OCI-LY7 (cell line): ENCODE results near the gene BAMBI.

Source experiments
- EZH2phosphoT487 ChIP-seq: fragments of 200-600 bp; sonication (generic); IDR thresholded peaks from 2 replicates; pipeline ENCODE4 v1.6.1; 2018; ENCODE audit warnings: low read depth, borderline replicate concordance, mild to moderate bottlenecking, mixed run types, antibody characterized with exemption, low read length, moderate library complexity, mixed read lengths
- TF ChIP-seq, protein P1 (sequence below): fragments of 200-600 bp; sonication (generic); conservative IDR thresholded peaks from 2 replicates; pipeline ENCODE4 v1.5.1; 2014; ENCODE audit warnings: mild to moderate bottlenecking, antibody characterized with exemption, low read length, moderate library complexity, mixed read lengths

DNA sequence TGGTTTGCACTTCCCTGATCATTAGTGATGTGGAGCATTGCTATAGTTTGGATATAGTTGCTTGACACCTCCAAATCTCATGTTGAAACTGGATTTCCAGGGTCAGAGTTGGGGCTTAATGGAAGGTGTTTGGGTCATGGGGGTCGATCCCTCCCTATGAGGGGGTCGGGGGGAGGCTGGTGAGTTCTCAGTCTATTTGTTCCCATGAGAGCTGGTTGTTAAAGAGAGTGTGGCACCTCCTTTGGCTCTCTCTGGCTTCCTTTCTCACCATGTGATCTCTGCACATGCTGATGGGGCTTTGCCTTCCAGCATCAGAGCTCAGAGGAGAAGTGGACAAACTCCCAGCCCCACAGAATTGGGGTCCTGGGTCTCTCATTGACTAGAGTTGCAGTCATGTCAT is 36.8 kb upstream of the BAMBI start:
- no peak for TF ChIP-seq EZH2phosphoT487
- TF ChIP-seq, protein P1, sequence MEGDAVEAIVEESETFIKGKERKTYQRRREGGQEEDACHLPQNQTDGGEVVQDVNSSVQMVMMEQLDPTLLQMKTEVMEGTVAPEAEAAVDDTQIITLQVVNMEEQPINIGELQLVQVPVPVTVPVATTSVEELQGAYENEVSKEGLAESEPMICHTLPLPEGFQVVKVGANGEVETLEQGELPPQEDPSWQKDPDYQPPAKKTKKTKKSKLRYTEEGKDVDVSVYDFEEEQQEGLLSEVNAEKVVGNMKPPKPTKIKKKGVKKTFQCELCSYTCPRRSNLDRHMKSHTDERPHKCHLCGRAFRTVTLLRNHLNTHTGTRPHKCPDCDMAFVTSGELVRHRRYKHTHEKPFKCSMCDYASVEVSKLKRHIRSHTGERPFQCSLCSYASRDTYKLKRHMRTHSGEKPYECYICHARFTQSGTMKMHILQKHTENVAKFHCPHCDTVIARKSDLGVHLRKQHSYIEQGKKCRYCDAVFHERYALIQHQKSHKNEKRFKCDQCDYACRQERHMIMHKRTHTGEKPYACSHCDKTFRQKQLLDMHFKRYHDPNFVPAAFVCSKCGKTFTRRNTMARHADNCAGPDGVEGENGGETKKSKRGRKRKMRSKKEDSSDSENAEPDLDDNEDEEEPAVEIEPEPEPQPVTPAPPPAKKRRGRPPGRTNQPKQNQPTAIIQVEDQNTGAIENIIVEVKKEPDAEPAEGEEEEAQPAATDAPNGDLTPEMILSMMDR = no peak
